Esophagus squamous epithelium (tissue), 4 donors: ENCODE results near the gene MON1B.

Experiments
- CTCF ChIP-seq, 6 experiments: fragments of 450-650 bp in 4 of 6; fragments of 200-600 bp in 2 of 6; sonication (generic) in 2 of 6; IDR thresholded peaks; one replicate each; pipeline ENCODE4 v1.5.1; 2016 to 2019; ENCODE audit warnings: antibody characterized with exemption in 6 of 6, mild to moderate bottlenecking in 4 of 6, moderate library complexity in 4 of 6
- POLR2A ChIP-seq, 4 donors: fragments of 450-650 bp; IDR thresholded peaks; one replicate each; pipeline ENCODE4 v1.6.1; 2017; ENCODE audit warnings: antibody characterized with exemption in 4 of 4, mild to moderate bottlenecking in 4 of 4, moderate library complexity in 3 of 4

GRCh38 chr16:77148121-77148520 lies 42.9 kb upstream of the MON1B start:
- TF ChIP-seq POLR2A (IDR thresholded peaks at IDR 0.05), result no peak
- no peak for TF ChIP-seq CTCF (IDR thresholded peaks at IDR 0.05)
